Osteoblast (primary cell): ENCODE data around the gene NOTCH4. TPM values are rescaled to one million over a fixed set of nuclear protein-coding genes. Genes with fewer than 3 reads are reported as not detected.
A peak's percentile ranks its signal among the peaks of the same experiment; 100 is the strongest.

Source experiments
- DNase-seq: peaks from one replicate; pipeline ENCODE4 v3.0.0; 2011; ENCODE audit warnings: low spot score, mixed read lengths; ENCODE audit not compliant: insufficient read length; ENCODE audit errors: missing footprints
- H2AFZ ChIP-seq: 2 replicates; pipeline ENCODE4 v1.6.0; 2011; ENCODE audit warnings: mild to moderate bottlenecking, low read length
- H3K27ac ChIP-seq: 2 replicates; pipeline ENCODE4 v1.5.1; 2011; ENCODE audit warnings: mild to moderate bottlenecking, low read depth, low read length, moderate library complexity
- H3K27me3 ChIP-seq: 2 replicates; pipeline ENCODE4 v1.6.0; 2012; ENCODE audit warnings: mild to moderate bottlenecking, control low read depth, inconsistent platforms, low read length, moderate library complexity; ENCODE audit not compliant: insufficient read depth
- H3K36me3 ChIP-seq: 2 replicates; pipeline ENCODE4 v1.5.1; 2011; ENCODE audit warnings: mild to moderate bottlenecking, low read length, control low read depth, moderate library complexity; ENCODE audit not compliant: insufficient read depth
- H3K4me1 ChIP-seq: 2 replicates; pipeline ENCODE4 v1.5.1; 2011; ENCODE audit warnings: mild to moderate bottlenecking, low read length, control low read depth, moderate library complexity; ENCODE audit not compliant: insufficient read depth
- H3K4me2 ChIP-seq: 2 replicates; pipeline ENCODE4 v1.6.0; 2011; ENCODE audit warnings: mild to moderate bottlenecking, low read length; ENCODE audit not compliant: insufficient read depth
- H3K4me3 ChIP-seq: fragments of 200-600 bp; sonication (generic); 3 replicates; pipeline ENCODE4 v1.5.1; 2012; ENCODE audit warnings: mild to moderate bottlenecking, low read length, inconsistent platforms; ENCODE audit not compliant: insufficient read depth
- H3K79me2 ChIP-seq: 2 replicates; pipeline ENCODE4 v1.6.0; 2012; ENCODE audit warnings: mild to moderate bottlenecking, low read length, control low read depth, inconsistent platforms; ENCODE audit not compliant: insufficient read depth
- H3K9me3 ChIP-seq: 2 replicates; pipeline ENCODE4 v1.5.1; 2011; ENCODE audit warnings: low read depth, low read length, control low read depth
- H4K20me1 ChIP-seq: 2 replicates; pipeline ENCODE4 v1.6.0; 2012; ENCODE audit warnings: mild to moderate bottlenecking, low read length, control low read depth; ENCODE audit not compliant: insufficient read depth
- CTCF ChIP-seq: IDR thresholded peaks from 2 replicates; pipeline ENCODE4 v1.5.1; 2011; ENCODE audit warnings: mild to moderate bottlenecking, low read depth, low read length, moderate library complexity; ENCODE audit errors: extremely low read depth
- total RNA-seq: library from RNA; depleted of rRNA; stranded (reverse); fragments of >200 nt; gene quantifications from 2 replicates; pipeline ENCODE4 v1.2.3, GENCODE V29; 2012

The NOTCH4 gene
- total RNA-seq, 1 donor = 1.1 TPM

- Histone ChIP-seq H3K36me3 (no peaks in the 10 kb centered on the region), H4K20me1 (no peaks in the 10 kb centered on the region), H3K9me3 (no peaks in the 10 kb centered on the region), H3K27me3 (peaks cover 5% of the 10 kb centered on the region), H3K4me2 (no peak overlapping the region), H3K4me3 (no peak overlapping the region), H3K79me2 (no peaks in the 10 kb centered on the region), H3K4me1 (peaks cover 13% of the 10 kb centered on the region), H2AFZ (no peak overlapping the region), H3K27ac (no peak overlapping the region)
- DNase-seq = peak; percentile 70
- TF ChIP-seq CTCF = no peak
Measured at GRCh38 chr6:32200711-32201475, 23.0 kb downstream of the NOTCH4 start.

- Histone ChIP-seq H3K4me3 (no peak overlapping the region), H4K20me1 (no peaks in the 10 kb centered on the region), H3K27ac (no peak overlapping the region), H3K9me3 (no peaks in the 10 kb centered on the region), H2AFZ (no peak overlapping the region), H3K4me1 (peaks cover 21% of the 10 kb centered on the region), H3K4me2 (no peak overlapping the region), H3K36me3 (no peaks in the 10 kb centered on the region), H3K79me2 (no peaks in the 10 kb centered on the region), H3K27me3 (peaks cover 5% of the 10 kb centered on the region)
- peak; percentile 60 for DNase-seq
- TF ChIP-seq CTCF = no peak
Measured at GRCh38 chr6:32198866-32199265, 25.0 kb downstream of the NOTCH4 start.

- H3K4me1 ChIP-seq = peaks cover 21% of the 10 kb centered on the region
- H3K36me3 ChIP-seq = no peaks in the 10 kb centered on the region
- peaks cover 5% of the 10 kb centered on the region for H3K27me3 ChIP-seq
- DNase-seq = no peak
- no peak for TF ChIP-seq CTCF
- no peaks in the 10 kb centered on the region for H3K79me2 ChIP-seq
- no peak overlapping the region for H3K4me3 ChIP-seq
- H4K20me1 ChIP-seq = no peaks in the 10 kb centered on the region
- H3K4me2 ChIP-seq = no peak overlapping the region
- no peaks in the 10 kb centered on the region for H3K9me3 ChIP-seq
- H2AFZ ChIP-seq = no peak overlapping the region
- no peak overlapping the region for H3K27ac ChIP-seq
Measured at GRCh38 chr6:32198345-32198696, 25.5 kb downstream of the NOTCH4 start.

- H3K4me3 ChIP-seq = peak overlapping the region; percentile 91
- peak overlapping the region; percentile 85 for H2AFZ ChIP-seq
- H3K9me3 ChIP-seq = no peaks in the 10 kb centered on the region
- H4K20me1 ChIP-seq = no peaks in the 10 kb centered on the region
- no peak for TF ChIP-seq CTCF
- peak; percentile 64 for DNase-seq
- peaks cover 5% of the 10 kb centered on the region for H3K27me3 ChIP-seq
- no peaks in the 10 kb centered on the region for H3K79me2 ChIP-seq
- peaks cover 28% of the 10 kb centered on the region for H3K4me1 ChIP-seq
- H3K27ac ChIP-seq = peak overlapping the region; percentile 98
- no peaks in the 10 kb centered on the region for H3K36me3 ChIP-seq
- peak overlapping the region; percentile 93 for H3K4me2 ChIP-seq
Measured at GRCh38 chr6:32196682-32197616, 26.9 kb downstream of the NOTCH4 start.
